Activated T-cell treated with anti-CD3 and anti-CD28 coated beads, Interleukin-2, amount 50 U/mL, for 1 hour (primary cell): ENCODE results near the gene PRSS33.

Experiments
- DNase-seq: peaks from one replicate; pipeline ENCODE4 v3.0.0-alpha.2; 2020

The PRSS33 gene

GRCh38 chr16:2798723-2799204 is 11.4 kb upstream of the PRSS33 start:
- DNase-seq, result no peak

- no peak for DNase-seq
Measured at GRCh38 chr16:2795395-2796143, 8.2 kb upstream of the PRSS33 start.

- DNase-seq, result no peak
Measured at GRCh38 chr16:2792940-2793339, 5.6 kb upstream of the PRSS33 start.

GRCh38 chr16:2791174-2791573 is 3.8 kb upstream of the PRSS33 start:
- no peak for DNase-seq

GRCh38 chr16:2790631-2791030 is 3.3 kb upstream of the PRSS33 start:
- no peak for DNase-seq

- no peak for DNase-seq
Measured at GRCh38 chr16:2787961-2788360, 601 bp upstream of the PRSS33 start.

- DNase-seq, result no peak
Measured at GRCh38 chr16:2786826-2787151, 571 bp downstream of the PRSS33 start.

- no peak for DNase-seq
Measured at GRCh38 chr16:2786061-2786825, 1.1 kb downstream of the PRSS33 start.

- DNase-seq, result peak; percentile 56
Measured at GRCh38 chr16:2785101-2785991, 2.0 kb downstream of the PRSS33 start.

GRCh38 chr16:2784358-2785100 is 2.8 kb downstream of the PRSS33 start:
- DNase-seq, result peak; percentile 9

- DNase-seq, result peak; percentile 13
Measured at GRCh38 chr16:2783581-2784357, 3.6 kb downstream of the PRSS33 start.

GRCh38 chr16:2782583-2783351 is 4.6 kb downstream of the PRSS33 start:
- peak; percentile 15 for DNase-seq

- DNase-seq, result no peak
Measured at GRCh38 chr16:2779978-2780898, 7.1 kb downstream of the PRSS33 start.

GRCh38 chr16:2779151-2779920 is 8.0 kb downstream of the PRSS33 start:
- no peak for DNase-seq

- DNase-seq, result no peak
Measured at GRCh38 chr16:2778630-2778958, 8.8 kb downstream of the PRSS33 start.

- DNase-seq, result no peak
Measured at GRCh38 chr16:2777903-2778629, 9.3 kb downstream of the PRSS33 start.

- DNase-seq, result peak; percentile 91
Measured at GRCh38 chr16:2777231-2777902, 10.0 kb downstream of the PRSS33 start, which contains the start of gene ELOB. TSS of gene ELOB (minus strand) at chr16:2777280. CDS start at chr16:2777239, 41 bp downstream.
